CD4-positive, CD25-positive, alpha-beta regulatory T cell (primary cell): Measurements from ENCODE around the gene SLC5A9. TPM values are rescaled to one million over a fixed set of nuclear protein-coding genes. Genes with fewer than 3 reads are reported as not detected.

ENCODE experiments used
- ATAC-seq, 2 donors: fragments of 150-1000 bp; cut with Tn5 transposase; one replicate each; pipeline ENCODE4 v1.10.0; 2021; ENCODE audit warnings: low read depth in 2 of 2, moderate number of reproducible peaks in 2 of 2, moderate library complexity in 1 of 2
- DNase-seq, 3 donors: peaks; one replicate each; pipeline versions ENCODE4 v3.0.0 to v3.0.0-alpha.2; 2012 to 2022; ENCODE audit warnings: mixed read lengths in 1 of 3
- H3K27ac ChIP-seq: one replicate; pipeline ENCODE4 v1.7.0; 2013; ENCODE audit warnings: mild to moderate bottlenecking, low read length; ENCODE audit not compliant: insufficient read depth, poor library complexity, severe bottlenecking
- H3K27me3 ChIP-seq: one replicate; pipeline ENCODE4 v1.7.0; 2013; ENCODE audit warnings: low read length; ENCODE audit not compliant: control insufficient read depth, insufficient read depth
- H3K36me3 ChIP-seq: one replicate; pipeline ENCODE4 v1.7.0; 2013; ENCODE audit warnings: mild to moderate bottlenecking, low read length, moderate library complexity; ENCODE audit not compliant: control insufficient read depth, insufficient read depth
- H3K4me1 ChIP-seq: 2 replicates; pipeline ENCODE4 v1.7.0; 2013; ENCODE audit warnings: mild to moderate bottlenecking, low read length; ENCODE audit not compliant: insufficient read depth, control insufficient read depth, poor library complexity, severe bottlenecking
- H3K4me3 ChIP-seq: one replicate; pipeline ENCODE4 v1.7.0; 2013; ENCODE audit warnings: low read depth, mild to moderate bottlenecking, low read length, moderate library complexity
- H3K9me3 ChIP-seq, 2 experiments: 1 replicate in 1 of 2; 2 replicates in 1 of 2; pipeline ENCODE4 v1.7.0; 2013; ENCODE audit warnings: low read length in 2 of 2, mild to moderate bottlenecking in 1 of 2, moderate library complexity in 1 of 2; ENCODE audit not compliant: control insufficient read depth in 2 of 2
- H3K27ac Mint-ChIP-seq, 3 donors: one replicate each; pipeline ENCODE4 v1.8.0; 2020 to 2022; ENCODE audit warnings: mild to moderate bottlenecking in 3 of 3, mixed read lengths in 3 of 3, moderate library complexity in 2 of 3
- H3K27me3 Mint-ChIP-seq: one replicate; pipeline ENCODE4 v1.8.0; 2022; ENCODE audit warnings: mild to moderate bottlenecking, mixed read lengths
- H3K36me3 Mint-ChIP-seq: one replicate; pipeline ENCODE4 v1.8.0; 2020; ENCODE audit warnings: mixed read lengths
- H3K4me1 Mint-ChIP-seq, 4 donors: one replicate each; pipeline ENCODE4 v1.8.0; 2020 to 2022; ENCODE audit warnings: mixed read lengths in 4 of 4, mild to moderate bottlenecking in 1 of 4
- H3K4me3 Mint-ChIP-seq, 4 donors: one replicate each; pipeline ENCODE4 v1.8.0; 2020 to 2022; ENCODE audit warnings: mild to moderate bottlenecking in 4 of 4, mixed read lengths in 4 of 4, moderate library complexity in 3 of 4
- H3K9me3 Mint-ChIP-seq, 7 donors: one replicate each; pipeline ENCODE4 v1.8.0; 2020 to 2022; ENCODE audit warnings: mixed read lengths in 7 of 7, mild to moderate bottlenecking in 3 of 7, moderate library complexity in 2 of 7
- polyA plus RNA-seq, 4 donors: library from polyadenylated mRNA; unstranded; fragments of 300-500 nt; fragmentation: Illumina TruSeq; gene quantifications; one replicate each; pipeline ENCODE4 v1.2.3, GENCODE V29; 2021
- total RNA-seq: library from RNA; stranded (reverse); gene quantifications from one replicate; pipeline ENCODE4 v1.2.3, GENCODE V29; 2022

The SLC5A9 gene
- total and polyA plus RNA-seq, 5 donors from 2014 or later: not detected

DNA sequence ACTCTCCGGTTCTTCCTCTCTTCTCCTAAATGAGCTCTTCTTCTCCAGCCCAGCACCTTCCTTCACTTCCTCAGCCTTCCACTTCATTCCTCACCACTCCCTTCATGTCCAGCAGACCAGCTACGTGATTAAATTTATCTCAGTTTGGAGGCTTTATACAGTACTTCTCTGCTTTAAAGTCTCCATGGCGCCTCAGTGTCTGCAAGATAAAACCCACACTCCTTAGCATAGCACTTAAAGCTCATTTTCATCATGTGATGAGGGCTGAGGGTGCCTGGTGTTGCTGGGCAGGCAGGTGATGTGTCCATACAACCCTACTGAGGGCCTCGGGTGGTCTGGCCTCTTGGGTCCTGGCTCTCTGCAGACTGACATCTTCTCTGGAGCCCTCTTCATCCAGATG is 7.7 kb downstream of the SLC5A9 start:
- peaks cover 0 to 2% (median 0%) of the 10 kb centered on the region in 7 donors for H3K9me3 Mint-ChIP-seq

DNA sequence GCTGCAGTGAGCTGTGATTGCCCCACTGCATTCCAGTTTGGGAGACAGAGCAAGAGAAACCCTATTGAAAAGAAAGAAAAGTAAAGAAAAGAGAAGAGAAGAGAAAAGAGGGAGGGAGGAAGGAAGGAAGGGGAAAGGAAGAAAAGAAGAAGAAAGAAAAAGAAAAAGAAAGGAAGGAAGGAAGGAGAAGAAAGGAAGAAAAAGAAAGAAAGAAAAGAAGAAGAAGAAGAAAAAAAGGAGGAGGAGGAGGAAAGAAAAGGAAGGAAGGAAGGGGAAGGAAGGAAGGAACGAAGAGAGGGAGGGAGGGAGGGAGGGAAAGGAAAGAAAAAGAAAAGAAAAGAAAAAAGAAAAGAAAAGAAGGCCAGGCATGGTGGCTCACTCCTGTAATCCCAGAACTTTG is 10.2 kb downstream of the SLC5A9 start:
- H3K9me3 Mint-ChIP-seq: peaks cover 0 to 2% (median 0%) of the 10 kb centered on the region in 7 donors
- H3K27ac Mint-ChIP-seq: peak overlapping the region in 1 of 3 donors; percentile 79
- no peaks in the 10 kb centered on the region for H3K27me3 Mint-ChIP-seq
- Histone ChIP-seq H3K27ac (no peak overlapping the region), H3K4me1 (peaks cover 5% of the 10 kb centered on the region), H3K36me3 (no peaks in the 10 kb centered on the region), H3K27me3 (no peaks in the 10 kb centered on the region), H3K4me3 (no peak overlapping the region), H3K9me3 (no peaks in the 10 kb centered on the region)
- H3K36me3 Mint-ChIP-seq: no peaks in the 10 kb centered on the region
- DNase-seq: no peak
- H3K4me3 Mint-ChIP-seq: no peak overlapping the region
- H3K4me1 Mint-ChIP-seq: peaks cover 0 to 4% (median 0%) of the 10 kb centered on the region in 4 donors
- ATAC-seq: no peak

More for the DNA sequence above, 7.7 kb downstream of the SLC5A9 start:
- Mint-ChIP-seq H3K36me3 (no peaks in the 10 kb centered on the region), H3K4me3 (no peak overlapping the region), H3K4me1 (peaks cover 0 to 4% (median 0%) of the 10 kb centered on the region in 4 donors), H3K27me3 (peaks cover 5% of the 10 kb centered on the region), H3K27ac (peak overlapping the region in 1 of 3 donors; percentile 20)
- Histone ChIP-seq H3K9me3 (no peaks in the 10 kb centered on the region), H3K4me3 (no peak overlapping the region), H3K27ac (no peak overlapping the region), H3K4me1 (peaks cover 10% of the 10 kb centered on the region), H3K27me3 (no peaks in the 10 kb centered on the region), H3K36me3 (no peaks in the 10 kb centered on the region)
- ATAC-seq: no peak
- no peak for DNase-seq

DNA sequence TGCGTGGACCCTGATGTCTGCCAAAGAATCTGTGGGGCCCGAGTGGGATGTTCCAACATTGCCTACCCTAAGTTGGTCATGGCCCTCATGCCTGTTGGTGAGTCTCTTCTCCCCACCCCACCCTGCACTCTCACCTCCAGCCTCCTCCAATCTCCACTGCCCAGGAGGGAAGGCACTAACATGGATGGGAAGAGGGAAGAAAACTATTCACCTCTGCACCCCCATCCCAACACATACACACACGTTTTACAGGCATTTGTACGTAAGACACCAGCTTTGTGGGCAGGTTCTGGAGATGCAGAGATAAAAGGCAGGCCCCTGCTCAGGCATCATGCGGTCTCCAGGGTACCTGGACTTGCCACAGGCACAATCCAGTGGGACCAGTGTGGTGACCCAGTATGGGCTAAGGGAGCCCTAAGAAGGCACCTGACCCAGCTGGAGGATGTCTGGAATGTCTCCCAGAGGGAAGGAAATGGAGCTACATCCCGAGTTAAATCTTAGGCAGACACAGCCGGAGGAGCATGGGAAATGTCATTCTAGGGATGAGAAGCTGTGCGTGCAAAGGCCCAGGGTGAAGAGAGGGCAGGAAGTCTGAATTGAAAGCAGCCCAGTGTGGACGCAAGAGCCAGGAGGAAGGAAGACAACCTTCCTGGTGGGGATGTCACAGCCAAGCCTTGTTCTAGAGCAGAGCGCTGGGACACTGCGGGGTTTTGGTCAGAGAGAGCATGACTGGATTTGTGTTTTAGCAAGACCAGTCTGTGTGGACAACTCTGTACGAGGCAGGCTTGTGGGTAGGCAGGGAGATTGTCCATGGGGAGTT is 11.4 kb downstream of the SLC5A9 start:
- Mint-ChIP-seq H3K4me3 (no peak overlapping the region), H3K9me3 (peaks cover 0 to 2% (median 0%) of the 10 kb centered on the region in 7 donors), H3K36me3 (no peaks in the 10 kb centered on the region), H3K27me3 (no peaks in the 10 kb centered on the region), H3K4me1 (no peaks in the 10 kb centered on the region), H3K27ac (no peak overlapping the region)
- Histone ChIP-seq H3K27ac (no peak overlapping the region), H3K4me1 (no peaks in the 10 kb centered on the region), H3K36me3 (no peaks in the 10 kb centered on the region), H3K9me3 (no peaks in the 10 kb centered on the region), H3K27me3 (no peaks in the 10 kb centered on the region), H3K4me3 (no peak overlapping the region)
- no peak for DNase-seq
- no peak for ATAC-seq

DNA sequence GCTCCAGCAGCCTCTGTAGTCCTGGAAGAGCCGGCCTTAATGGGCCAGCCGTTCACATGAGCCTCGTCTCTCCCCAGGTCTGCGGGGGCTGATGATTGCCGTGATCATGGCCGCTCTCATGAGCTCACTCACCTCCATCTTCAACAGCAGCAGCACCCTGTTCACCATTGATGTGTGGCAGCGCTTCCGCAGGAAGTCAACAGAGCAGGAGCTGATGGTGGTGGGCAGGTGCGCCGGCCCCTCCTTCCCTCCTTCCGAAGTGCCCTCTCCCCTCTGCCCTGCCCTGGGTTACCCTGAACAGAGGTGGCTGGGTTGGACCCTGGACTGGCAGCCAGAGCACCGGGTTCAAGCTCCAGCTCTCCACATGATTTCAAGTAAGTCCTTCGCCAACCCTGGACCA is 13.1 kb downstream of the SLC5A9 start:
- no peak for DNase-seq
- Mint-ChIP-seq H3K27ac (no peak overlapping the region), H3K36me3 (no peaks in the 10 kb centered on the region), H3K27me3 (no peaks in the 10 kb centered on the region), H3K4me1 (no peaks in the 10 kb centered on the region), H3K4me3 (no peak overlapping the region), H3K9me3 (peaks cover 0 to 2% (median 0%) of the 10 kb centered on the region in 7 donors)
- H3K4me3 ChIP-seq: no peak overlapping the region
- H3K27me3 ChIP-seq: no peaks in the 10 kb centered on the region
- no peak overlapping the region for H3K27ac ChIP-seq
- ATAC-seq: no peak
- no peaks in the 10 kb centered on the region for H3K9me3 ChIP-seq
- H3K4me1 ChIP-seq: no peaks in the 10 kb centered on the region
- H3K36me3 ChIP-seq: no peaks in the 10 kb centered on the region

DNA sequence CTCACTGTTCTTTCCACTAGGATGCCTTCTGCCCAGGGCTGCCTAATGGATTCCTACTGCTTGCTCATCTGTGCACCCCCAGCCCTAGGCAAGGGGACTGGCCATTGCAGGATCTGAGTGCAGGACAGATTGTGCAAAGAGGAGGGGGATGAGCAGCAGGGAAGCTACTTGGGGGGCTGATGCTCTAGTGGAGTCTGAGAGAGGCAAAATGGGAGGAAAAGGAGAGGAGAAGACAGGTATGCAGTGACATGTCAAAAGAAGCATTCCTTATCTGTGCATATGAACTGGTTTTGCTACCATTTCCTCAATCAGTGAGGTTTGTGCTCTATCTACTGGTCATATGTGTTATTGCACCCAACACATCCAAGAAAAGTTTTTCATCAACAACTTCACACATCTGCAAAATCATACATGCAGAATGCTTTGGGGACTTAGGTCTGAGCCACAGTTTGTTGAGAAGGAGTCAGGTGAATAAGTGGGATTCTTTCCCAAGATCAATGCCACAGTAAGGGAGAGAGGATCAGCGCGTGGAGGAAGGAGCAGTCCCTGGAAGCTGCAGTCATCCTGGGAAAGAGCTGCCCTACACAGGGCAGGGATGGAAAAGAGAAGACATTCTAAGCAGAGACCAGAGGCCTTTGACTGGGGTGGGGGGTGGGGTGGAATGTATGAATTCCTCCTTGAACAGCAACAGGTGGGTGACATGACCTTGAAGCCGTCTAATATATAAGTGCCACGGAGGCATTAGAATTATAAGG is 14.4 kb downstream of the SLC5A9 start:
- Mint-ChIP-seq H3K4me1 (no peaks in the 10 kb centered on the region), H3K36me3 (no peaks in the 10 kb centered on the region), H3K9me3 (peaks cover 0 to 2% (median 0%) of the 10 kb centered on the region in 7 donors), H3K4me3 (no peak overlapping the region), H3K27ac (no peak overlapping the region), H3K27me3 (peaks cover 3% of the 10 kb centered on the region)
- H3K27ac ChIP-seq: no peak overlapping the region
- no peaks in the 10 kb centered on the region for H3K9me3 ChIP-seq
- H3K4me3 ChIP-seq: no peak overlapping the region
- ATAC-seq: no peak
- no peaks in the 10 kb centered on the region for H3K36me3 ChIP-seq
- peak in 2 of 3 donors; percentile 26 to 47 for DNase-seq
- no peaks in the 10 kb centered on the region for H3K4me1 ChIP-seq
- H3K27me3 ChIP-seq: no peaks in the 10 kb centered on the region

DNA sequence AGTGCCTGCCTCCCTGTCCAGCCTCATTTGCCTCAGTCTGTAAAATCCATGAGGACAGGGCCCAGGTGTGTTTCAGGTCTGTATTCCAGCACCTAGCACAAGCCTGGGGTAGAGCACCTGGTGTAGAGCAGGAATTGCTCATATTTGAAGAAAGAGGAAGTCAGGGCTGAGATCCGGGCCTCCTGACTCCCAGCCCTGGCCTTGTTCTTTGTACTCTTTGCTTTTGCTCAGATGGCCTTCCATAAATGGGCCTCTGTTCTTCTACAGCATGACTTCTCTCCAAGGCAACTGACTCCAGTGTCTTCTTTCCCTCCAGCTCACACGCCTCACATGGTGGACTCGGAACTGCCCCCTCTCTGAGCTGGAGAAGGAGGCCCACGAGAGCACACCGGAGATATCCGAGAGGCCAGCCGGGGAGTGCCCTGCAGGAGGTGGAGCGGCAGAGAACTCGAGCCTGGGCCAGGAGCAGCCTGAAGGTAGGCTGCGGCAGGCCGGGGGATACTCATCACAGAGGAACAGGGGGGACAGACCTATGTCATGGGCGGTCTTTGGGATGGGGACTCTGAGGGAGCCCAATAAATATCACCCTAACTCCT is 19.7 kb downstream of the SLC5A9 start:
- no peak overlapping the region for H3K27ac ChIP-seq
- H3K9me3 ChIP-seq: no peaks in the 10 kb centered on the region
- peaks cover 7% of the 10 kb centered on the region for H3K27me3 Mint-ChIP-seq
- no peak for DNase-seq
- H3K9me3 Mint-ChIP-seq: no peaks in the 10 kb centered on the region
- H3K4me1 Mint-ChIP-seq: peaks cover 0 to 3% (median 1%) of the 10 kb centered on the region in 4 donors
- no peaks in the 10 kb centered on the region for H3K36me3 Mint-ChIP-seq
- H3K27ac Mint-ChIP-seq: no peak overlapping the region
- no peak overlapping the region for H3K4me3 ChIP-seq
- no peaks in the 10 kb centered on the region for H3K36me3 ChIP-seq
- H3K4me1 ChIP-seq: no peaks in the 10 kb centered on the region
- ATAC-seq: no peak
- H3K4me3 Mint-ChIP-seq: no peak overlapping the region
- no peaks in the 10 kb centered on the region for H3K27me3 ChIP-seq

DNA sequence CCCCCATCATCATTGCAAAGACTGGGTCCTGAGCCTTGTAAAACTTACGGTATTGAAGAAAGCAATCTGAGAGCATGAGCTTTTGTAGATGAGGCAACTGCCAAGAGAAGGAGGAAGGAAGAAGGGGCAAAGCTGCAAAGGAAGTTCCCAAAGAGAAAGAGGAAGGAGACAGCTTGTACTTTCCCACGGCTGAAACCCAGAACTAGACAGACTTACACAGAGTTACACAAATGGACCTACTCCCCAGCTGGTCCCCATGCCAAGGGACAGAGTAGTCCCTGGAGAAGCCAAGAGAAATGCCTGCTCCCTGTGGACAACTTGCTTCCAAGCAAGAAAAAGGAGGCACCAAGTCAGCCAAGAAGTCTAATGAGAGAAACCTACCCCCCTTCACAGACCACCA is 22.6 kb downstream of the SLC5A9 start:
- no peaks in the 10 kb centered on the region for H3K36me3 Mint-ChIP-seq
- no peak for DNase-seq
- H3K27ac Mint-ChIP-seq: no peak overlapping the region
- Histone ChIP-seq H3K36me3 (no peaks in the 10 kb centered on the region), H3K9me3 (no peaks in the 10 kb centered on the region), H3K4me1 (no peaks in the 10 kb centered on the region), H3K27ac (no peak overlapping the region), H3K4me3 (no peak overlapping the region), H3K27me3 (no peaks in the 10 kb centered on the region)
- no peak for ATAC-seq
- peaks cover 7% of the 10 kb centered on the region for H3K27me3 Mint-ChIP-seq
- peaks cover 0 to 1% (median 0%) of the 10 kb centered on the region in 7 donors for H3K9me3 Mint-ChIP-seq
- no peak overlapping the region for H3K4me3 Mint-ChIP-seq
- H3K4me1 Mint-ChIP-seq: peaks cover 0 to 3% (median 1%) of the 10 kb centered on the region in 4 donors
